ENCODE results near the gene AOAH.

The AOAH gene

DNA sequence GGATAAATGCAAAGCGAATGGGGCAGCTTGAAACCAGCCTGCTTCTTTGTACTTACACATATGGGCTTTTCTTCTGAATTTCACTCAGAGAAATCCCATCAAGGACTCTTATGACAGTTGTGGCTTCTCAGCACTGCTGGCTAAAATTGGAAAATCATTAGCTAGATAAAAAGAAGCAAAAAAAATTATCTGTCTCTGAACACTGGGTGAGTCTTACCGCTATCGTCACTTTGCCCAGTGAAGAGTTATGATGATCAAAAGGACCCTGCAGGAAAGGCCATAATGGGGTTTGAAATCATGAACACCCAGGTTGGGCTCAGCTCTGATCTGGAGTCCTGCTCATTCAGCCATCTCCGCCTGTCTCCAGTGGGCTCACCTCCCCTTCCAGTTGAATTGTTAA is 34.3 kb downstream of the AOAH start:
- no peak for DNase-seq

DNA sequence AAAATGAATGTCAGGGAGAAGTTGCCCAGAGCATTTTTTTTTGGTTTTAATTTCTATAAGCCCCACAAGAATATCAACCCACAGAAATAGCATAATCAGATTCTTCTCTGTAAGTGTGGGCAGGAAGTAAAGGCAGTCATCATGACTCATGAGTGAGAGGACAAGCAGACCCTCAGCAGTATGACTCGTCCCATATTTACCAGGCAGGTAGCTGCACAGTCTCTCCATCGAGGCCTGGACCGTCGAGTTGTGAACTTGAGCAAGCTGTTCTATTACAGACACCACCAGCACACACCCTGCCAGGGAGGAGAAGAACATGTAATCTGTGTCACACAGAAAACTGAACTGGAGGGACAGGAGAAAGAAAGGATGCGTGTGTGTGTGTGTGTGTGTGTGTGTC is 37.8 kb downstream of the AOAH start:
- DNase-seq, result no peak

GRCh38 chr7:36684954-36685353 is 39.3 kb downstream of the AOAH start:
- DNase-seq, result no peak

DNA sequence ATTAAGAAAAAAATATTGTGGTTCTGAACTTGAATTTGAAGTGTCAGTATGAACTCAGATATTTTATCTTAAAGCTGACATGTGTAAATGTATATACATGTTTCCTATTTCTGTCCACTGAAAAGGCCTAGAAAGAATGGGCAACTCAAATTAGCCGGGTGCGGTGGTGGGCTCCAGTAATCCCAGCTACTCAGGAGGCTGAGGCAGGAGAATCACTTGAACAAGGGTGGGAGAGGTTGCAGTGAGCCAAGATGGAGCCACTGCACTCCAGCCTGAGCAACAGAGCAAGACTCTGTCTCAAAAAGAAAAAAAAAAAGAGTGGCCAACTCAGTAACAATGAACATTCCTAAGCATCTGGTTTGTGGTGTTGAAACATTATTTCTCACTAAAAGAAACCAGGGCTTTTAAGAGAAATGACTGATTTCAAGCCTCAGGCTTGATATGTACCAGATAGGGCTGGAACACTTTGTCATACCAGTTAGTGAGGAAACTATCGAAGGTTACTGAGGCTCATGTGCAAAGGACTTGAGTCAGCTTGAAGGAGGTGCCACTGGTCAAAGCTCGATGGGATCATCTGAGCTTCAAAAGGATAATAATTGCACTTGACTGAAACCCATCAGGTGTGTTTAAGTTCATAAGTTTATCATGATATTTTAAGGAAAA is 40.5 kb downstream of the AOAH start:
- DNase-seq, result no peak

GRCh38 chr7:36683111-36683510 is 41.2 kb downstream of the AOAH start:
- no peak for DNase-seq

GRCh38 chr7:36682102-36682501 is 42.2 kb downstream of the AOAH start:
- DNase-seq, result no peak

DNA sequence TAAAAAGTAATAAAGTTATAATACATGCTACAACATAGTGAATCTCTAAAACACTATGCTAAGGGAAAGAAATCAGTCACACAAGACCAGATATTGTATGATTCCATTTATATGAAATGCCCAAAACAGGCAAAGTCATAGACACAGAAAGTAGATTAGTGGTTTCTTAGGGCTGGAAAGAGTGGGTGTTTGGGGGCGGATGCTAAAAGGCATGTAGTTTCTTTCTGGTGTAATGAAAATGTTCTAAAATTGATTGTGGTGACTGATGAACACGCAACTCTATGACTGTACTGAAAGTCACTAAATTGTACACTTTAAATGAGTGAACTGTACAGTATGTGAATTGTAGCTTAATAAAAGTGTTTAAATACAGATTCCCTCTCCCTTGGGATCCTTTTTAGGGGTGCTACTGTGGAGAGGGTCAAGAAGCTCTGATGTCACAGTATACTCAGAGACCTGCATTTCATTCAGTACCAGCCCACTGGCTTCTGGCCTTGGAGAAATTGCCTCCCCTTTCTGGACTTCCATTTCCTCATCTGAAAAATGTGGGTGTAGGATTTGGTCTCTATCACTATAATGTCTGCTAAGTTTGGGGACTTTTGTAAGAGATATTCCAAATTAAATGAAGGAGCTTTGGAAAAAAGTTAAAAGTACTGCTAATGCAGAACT is 46.4 kb downstream of the AOAH start:
- no peak for DNase-seq

GRCh38 chr7:36673703-36674102 is 50.6 kb downstream of the AOAH start:
- DNase-seq, result no peak

DNA sequence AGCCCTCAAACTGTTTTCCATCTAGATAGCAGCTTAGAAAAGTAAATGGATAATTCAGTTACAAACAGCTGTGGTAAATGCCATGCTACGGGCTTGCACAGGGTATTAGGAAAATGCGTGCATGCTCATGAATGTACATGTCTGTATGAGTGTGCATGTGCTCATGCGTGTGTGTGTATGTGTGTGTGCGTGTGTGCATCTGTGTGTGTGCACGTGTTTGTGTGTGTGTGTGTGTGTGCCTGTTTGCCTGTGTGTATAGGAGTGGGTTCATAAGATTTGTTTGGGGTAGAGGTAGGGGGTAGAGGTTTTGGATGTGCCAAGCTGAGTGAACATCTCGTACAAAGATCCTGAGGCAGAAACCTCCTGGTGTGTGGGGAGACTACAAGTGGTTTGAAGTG is 52.9 kb downstream of the AOAH start:
- DNase-seq, result no peak

DNA sequence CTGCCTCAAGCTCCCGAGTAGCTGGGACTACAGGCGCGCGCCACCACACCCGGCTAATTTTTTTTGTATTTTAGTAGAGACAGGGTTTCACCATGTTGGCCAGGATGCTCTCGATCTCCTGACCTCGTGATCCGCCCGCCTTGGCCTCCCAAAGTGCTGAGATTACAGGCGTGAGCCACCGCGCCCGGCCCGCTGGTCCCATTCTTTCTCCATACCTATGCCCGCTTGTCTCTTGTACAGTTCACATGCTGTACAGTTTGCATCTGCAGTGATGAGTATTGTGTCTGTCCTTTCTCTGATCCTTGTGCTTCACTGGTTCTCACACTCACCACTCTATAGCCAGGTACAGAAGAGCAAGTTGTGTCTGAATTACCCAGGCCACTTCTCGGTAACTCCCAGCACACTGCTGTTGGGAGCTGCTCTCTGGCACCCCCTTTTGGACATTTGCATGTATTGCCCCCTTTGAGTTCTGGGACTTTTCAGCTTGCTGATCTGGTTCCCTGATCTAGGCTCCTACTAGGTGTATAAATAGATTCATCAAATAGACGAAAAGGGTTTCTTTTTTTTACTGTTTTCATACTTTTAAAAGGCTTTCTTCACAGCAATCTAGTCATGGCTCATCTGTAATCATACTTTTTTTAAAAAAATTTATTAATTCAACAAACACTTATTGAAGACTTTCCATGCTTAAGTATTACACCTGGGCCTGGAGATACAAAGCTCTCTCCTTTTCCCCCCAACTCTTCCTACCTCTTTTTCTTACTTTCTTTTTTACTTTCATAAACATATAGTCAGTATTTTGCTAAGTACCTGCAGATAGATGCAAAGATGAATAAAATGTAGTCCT is 53.5 kb downstream of the AOAH start:
- no peak for DNase-seq

GRCh38 chr7:36668750-36669149 is 55.5 kb downstream of the AOAH start:
- DNase-seq, result no peak

DNA sequence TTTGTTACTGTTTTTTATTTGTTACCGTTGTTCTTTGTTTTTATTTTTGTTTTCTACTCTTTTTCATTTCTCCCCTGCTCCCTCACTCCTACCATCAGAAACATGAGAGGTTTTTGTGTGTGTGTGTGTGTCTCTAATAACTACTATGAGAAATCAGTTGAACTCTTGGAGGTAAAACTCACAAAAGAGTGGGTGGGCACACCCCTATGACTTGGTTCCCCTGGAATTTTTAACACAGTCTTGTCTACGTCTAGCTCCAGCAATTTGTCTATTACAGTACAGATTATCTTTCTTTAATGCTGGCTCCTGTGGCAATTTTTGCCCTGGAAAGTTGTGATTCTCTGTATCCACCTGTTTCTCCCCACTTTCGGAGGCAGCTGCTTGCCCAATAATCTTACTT is 56.2 kb downstream of the AOAH start:
- no peak for DNase-seq

DNA sequence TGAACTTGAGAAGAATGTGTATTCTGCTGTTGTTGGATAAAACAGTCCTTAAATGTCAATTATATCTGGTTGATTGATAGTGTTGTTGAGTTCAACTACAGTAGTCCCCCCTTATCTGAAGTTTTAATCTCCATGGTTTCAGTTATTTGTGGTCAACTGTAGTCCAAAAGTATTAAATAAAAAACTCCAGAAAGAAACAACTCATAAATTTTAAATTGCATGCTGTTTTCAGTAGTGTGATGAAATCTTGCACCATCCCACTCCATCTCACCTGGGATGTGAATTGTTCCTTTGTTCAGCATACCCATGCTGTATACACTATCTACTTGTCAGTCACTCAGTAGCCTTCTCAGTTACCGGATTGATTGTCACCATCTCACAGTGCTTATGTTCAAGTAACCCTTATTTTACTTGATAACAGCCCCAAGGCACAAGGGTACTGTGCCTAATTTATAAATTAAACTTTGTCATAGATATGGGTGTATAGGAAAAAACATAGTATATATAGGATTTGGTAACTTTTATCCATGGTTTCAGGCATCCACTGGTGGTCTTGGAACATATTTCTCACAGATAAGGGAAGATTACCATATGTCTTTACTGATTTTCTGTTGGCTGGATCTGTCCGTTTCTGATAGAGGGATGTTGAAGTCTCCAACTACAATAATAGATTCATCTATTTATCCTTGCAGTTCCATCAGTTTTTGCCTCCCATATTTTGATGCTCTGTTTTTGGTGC is 57.1 kb downstream of the AOAH start:
- DNase-seq, result no peak

DNA sequence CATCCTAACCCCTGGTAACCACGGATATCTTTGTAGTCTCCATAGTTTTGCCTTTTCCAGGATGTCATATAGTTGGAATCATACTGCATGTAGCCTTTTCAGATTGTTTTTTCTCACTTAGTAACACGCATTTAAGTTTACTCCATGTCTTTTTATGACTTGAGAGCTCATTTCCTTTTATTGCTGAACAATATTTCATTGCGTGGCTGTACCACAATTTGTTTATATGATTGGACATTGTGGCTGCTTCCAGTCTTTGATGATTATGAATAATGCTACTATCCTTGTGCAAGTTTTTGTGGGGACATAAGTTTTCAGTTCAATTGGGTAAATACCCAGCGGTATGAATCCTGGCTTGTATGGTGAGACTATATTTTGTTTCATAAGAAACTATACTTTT is 60.8 kb downstream of the AOAH start:
- DNase-seq, result no peak

DNA sequence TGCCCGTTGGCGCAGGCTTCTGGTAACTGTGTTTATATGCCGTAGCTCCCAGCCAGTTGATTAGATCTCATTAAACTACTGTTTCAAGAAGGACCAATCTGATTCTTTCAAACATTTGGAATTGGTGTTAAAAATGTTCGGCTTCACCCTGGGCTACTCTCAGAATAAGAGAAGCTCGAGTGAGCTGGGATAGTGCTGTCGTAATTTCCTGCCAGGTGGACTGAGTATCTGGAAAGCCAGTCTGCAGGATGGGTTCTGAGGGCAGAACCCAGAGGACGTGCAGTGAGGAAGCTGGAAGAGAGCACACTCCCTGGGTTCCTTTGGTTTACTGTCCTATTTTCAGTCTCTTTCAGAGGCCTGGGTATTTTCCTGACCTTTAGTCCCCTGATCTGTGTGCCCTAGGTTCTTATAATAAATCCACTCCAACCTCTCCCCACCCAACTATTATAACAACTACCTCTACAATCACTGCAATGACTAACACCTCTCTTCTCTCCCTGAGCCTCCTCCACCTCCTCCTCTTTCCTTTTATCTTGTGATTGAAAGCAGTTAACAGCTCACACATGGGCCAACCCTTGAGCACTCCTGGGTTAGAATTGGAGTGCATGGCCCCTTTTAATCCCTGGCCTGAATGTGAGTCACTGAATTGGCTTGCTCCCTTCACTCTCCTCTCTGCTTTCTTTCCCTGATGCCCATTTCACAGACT is 63.0 kb downstream of the AOAH start:
- DNase-seq, result no peak

- no peak for DNase-seq
Observed at GRCh38 chr7:36659638-36660341, 64.5 kb downstream of the AOAH start.

- DNase-seq, result no peak
Observed at GRCh38 chr7:36659172-36659516, 65.2 kb downstream of the AOAH start.

GRCh38 chr7:36658335-36659171 is 65.7 kb downstream of the AOAH start:
- no peak for DNase-seq

GRCh38 chr7:36657036-36657660 is 67.1 kb downstream of the AOAH start:
- DNase-seq, result no peak

DNA sequence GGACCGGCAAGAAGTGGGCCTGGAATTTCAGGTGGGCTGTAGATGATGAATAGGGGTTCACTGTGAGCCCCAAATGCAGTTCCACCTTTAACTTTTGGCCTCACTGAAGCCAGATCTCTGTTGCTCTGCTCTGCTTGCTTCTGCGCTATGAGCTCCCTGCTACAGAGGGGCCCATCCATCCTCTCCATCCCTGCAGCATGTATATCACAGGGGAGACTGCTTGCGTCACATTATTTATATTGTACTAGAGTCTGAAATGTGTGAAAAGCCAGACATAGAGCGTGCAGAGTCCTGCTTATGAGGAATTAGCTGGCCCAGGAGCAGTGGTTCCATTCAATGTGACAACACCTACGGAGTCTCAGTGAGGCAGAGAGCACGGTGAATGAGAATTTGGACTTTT is 69.9 kb downstream of the AOAH start:
- DNase-seq, result no peak
